GM10248 (cell line): ENCODE data around the gene GSTO2.

Source experiments
- CTCF ChIA-PET: fragments of 300-600 bp; sonication (Branson Sonifier 250); formaldehyde crosslinking; extraction: SDS; loops from one replicate; lab custom pipeline; 2021; ENCODE audit warnings: antibody characterized with exemption; lab: Yijun Ruan, JAX
- POLR2A ChIA-PET: fragments of 350-650 bp; sonication (Branson Sonifier 250); formaldehyde crosslinking; extraction: SDS; loops from one replicate; lab custom pipeline; 2020; ENCODE audit warnings: antibody characterized with exemption; lab: Yijun Ruan, JAX
- DNase-seq: peaks from one replicate; pipeline ENCODE4 v3.0.0; 2012; ENCODE audit errors: extremely low spot score
- TF ChIP-seq, protein P1 (sequence below): IDR thresholded peaks from 2 replicates; pipeline ENCODE4 v1.5.1; 2012; ENCODE audit warnings: mild to moderate bottlenecking, low read depth; ENCODE audit errors: extremely low read depth, missing control alignments, control extremely low read depth

GSTO2 gene

DNA sequence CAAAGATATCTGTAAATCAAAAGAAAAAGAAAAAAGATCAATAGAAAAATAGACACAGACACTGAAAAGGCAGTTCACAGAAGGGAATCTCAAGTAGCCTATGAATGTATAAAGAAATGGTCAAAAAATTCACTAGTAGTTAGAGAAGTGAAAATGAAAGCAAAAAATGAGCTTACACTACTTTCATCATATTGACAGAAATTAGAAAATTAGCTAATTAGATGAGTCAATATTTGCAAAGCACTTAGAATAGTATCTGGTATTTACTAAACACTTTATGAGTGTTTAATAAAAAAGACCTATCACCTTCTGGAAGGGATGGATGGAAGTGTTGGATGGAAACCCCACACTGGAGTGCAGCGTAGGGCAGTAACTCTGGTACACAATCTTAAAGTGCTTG lies 82.9 kb downstream of the GSTO2 start:
- ChIA-PET CTCF (interaction anchor here (0.9 to 10.4 kb wide), 14 partner anchors 10 to 122 kb away, joined by 3 to 240 read pairs (median 6); partner anchors contain the start of genes GSTO1 and ITPRIP), POLR2A (no interaction called here)
- no peak for DNase-seq
- TF ChIP-seq, protein P1, sequence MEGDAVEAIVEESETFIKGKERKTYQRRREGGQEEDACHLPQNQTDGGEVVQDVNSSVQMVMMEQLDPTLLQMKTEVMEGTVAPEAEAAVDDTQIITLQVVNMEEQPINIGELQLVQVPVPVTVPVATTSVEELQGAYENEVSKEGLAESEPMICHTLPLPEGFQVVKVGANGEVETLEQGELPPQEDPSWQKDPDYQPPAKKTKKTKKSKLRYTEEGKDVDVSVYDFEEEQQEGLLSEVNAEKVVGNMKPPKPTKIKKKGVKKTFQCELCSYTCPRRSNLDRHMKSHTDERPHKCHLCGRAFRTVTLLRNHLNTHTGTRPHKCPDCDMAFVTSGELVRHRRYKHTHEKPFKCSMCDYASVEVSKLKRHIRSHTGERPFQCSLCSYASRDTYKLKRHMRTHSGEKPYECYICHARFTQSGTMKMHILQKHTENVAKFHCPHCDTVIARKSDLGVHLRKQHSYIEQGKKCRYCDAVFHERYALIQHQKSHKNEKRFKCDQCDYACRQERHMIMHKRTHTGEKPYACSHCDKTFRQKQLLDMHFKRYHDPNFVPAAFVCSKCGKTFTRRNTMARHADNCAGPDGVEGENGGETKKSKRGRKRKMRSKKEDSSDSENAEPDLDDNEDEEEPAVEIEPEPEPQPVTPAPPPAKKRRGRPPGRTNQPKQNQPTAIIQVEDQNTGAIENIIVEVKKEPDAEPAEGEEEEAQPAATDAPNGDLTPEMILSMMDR = no peak

DNA sequence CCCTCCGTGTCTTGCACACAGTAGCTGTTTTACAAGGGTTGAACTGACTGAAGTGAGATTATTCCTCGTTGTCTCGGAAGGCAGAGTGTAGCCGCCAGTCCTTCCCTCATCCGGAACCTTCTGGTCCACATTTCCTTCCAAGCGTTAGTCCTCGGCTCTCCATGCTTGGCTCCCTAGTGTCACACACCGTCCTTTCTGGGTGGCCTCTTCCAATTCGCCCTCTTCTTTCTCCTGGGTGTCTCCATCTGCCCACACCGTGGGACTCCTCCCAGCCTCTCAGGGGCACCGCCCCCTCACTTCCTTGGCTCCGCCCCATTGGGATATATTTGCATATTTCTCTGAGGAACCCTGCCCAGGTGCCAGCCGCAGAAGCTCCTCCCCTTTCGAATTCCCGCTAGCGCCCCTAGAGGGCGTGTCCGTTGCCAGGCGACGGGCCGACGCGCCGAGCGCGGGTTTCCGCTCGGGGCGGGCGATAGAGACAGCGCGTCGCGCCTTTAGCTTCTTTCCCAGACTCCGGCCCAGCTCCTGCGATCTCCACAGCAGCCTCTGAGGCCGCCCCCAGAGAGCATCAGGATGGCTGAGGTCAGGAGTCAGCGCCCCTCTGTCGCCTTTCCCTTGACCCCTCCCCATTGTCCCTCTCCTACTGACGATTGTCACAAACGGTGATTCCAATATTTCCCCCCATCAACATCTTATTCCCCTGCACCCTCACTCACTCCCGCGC lies 84.5 kb downstream of the GSTO2 start, which contains the start of gene CFAP58:
CFAP58 (plus strand) TSS at position 509 of the 724 bp plus-strand sequence; CDS start at position 574, 65 bp downstream.
- TF ChIP-seq, protein P1 = peak; percentile 73
- ChIA-PET CTCF (interaction anchor here (0.8 to 10.4 kb wide), 21 partner anchors 8 to 667 kb away, joined by 3 to 240 read pairs (median 5); partner anchors contain the start of gene ITPRIP), POLR2A (no interaction called here)
- DNase-seq = peak; percentile 81
